IPS-18c (cell line): ENCODE data around the gene IRF9.
"Not testable (repeated sequence)": the region's sequence is repeated elsewhere in the genome, so short reads cannot be mapped to it uniquely, and the experiment has no call there.

ENCODE experiments used
- H3K4me3 ChIP-seq: 2 replicates; pipeline ENCODE4 v1.7.0; 2013; ENCODE audit warnings: low read depth, mild to moderate bottlenecking, low read length, moderate library complexity; ENCODE audit not compliant: insufficient read depth
- H3K9me3 ChIP-seq: one replicate; pipeline ENCODE4 v1.6.1; 2013; ENCODE audit warnings: mild to moderate bottlenecking, low read length, moderate library complexity; ENCODE audit not compliant: control insufficient read depth, insufficient read depth

The IRF9 gene

DNA sequence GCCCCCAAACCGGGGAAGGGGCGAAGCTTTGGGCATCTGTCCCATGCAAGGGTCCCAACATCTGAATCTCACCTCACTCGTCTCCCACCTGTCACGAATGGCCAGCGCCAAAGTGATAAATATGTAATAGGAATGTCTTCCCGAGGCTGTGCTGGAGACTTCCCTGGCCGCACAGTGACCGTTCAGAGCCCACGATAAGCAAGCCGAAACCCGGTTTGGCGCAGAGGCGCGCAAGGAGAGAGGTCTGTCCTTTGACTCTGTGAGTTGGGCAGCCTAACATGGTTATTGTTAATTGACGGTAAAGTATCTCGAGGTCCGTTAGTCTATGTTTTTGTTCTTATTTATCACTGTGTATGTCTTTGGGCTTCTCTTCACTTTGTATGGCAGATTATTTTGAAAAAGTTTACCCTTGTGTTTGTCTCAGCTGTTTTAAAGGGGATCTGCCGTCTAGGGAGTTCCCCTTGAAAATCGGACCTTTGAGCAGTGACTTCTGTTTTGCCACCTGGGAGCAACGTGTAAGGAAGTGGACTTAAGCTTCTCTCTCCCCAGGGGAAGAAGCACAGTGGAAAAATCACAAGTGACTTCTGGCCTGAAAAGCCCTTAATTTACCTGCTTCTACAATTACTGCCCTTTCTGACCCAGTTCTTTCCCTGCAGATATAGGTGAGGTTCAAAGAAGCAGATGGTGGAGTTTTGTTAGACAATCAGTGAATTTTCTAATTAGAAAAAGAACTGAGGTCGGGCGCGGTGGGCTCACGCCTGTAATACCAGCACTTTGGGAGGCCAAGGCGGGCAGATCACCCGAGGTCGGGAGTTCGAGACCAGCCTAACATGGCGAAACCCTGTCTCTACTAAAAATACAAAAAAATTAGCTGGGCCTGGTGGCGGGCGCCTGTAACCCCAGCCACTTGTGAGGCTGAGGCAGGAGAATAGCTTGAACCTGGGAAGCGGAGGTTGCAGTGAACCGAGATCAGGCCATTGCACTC is 35.3 kb downstream of the IRF9 start:
- no peaks in the 10 kb centered on the region for H3K9me3 ChIP-seq

DNA sequence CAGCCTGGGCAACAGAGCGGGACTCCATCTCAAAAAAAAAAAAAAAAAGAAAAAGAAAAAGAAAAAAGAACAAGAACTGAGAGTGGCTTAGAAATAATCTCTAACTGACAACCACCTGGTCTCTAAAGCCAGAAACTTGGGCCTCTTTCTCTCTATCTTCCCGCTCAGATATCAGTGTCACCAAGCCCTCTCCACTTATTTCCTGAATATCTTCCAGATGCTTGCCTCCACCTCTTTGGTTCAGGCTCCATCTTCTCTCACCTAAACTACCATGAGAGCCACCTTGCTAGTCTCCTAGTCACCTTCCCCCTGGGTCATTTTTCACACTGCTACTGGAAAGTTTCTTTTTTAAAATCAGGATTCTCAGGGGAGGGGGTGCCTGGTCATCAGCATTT is 36.0 kb downstream of the IRF9 start:
- no peak overlapping the region for H3K4me3 ChIP-seq
- no peaks in the 10 kb centered on the region for H3K9me3 ChIP-seq

More for the DNA sequence above, 35.3 kb downstream of the IRF9 start:
- H3K4me3 ChIP-seq = peak overlapping the region; percentile 93

DNA sequence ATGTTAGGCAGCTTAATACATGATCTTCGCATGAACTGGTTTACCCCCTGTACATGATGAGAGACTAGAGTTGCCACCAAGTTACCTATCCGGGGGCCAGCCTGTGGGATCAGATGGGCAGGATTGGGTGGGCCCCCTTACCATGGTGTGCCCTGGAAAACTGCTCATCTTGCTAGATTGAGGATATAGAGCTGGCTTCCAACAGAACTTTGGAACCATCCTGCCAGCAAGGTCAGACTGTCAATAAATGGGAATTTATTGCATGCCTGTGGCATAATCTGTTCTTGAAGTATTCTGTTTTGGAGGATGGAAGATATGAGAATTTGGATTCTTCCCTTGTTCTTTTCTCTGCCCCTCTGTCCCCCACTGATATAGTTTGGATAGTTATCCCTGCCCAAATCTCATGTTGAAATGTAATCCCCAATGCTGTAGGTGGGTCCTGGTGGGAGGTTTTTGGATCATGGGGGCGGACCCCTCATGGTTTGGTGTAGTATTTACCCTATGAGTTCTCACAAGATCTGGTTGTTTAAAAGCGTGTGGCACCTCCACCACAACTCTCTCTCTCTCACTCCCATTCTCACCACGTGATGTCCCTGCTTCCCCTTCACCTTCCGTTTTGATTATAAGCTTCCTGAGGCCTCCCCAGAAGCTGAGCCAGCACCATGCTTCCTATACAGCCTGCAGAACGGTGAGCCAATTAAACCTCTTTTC is 37.9 kb downstream of the IRF9 start:
- Histone ChIP-seq H3K9me3 (no peaks in the 10 kb centered on the region), H3K4me3 (no peak overlapping the region)

DNA sequence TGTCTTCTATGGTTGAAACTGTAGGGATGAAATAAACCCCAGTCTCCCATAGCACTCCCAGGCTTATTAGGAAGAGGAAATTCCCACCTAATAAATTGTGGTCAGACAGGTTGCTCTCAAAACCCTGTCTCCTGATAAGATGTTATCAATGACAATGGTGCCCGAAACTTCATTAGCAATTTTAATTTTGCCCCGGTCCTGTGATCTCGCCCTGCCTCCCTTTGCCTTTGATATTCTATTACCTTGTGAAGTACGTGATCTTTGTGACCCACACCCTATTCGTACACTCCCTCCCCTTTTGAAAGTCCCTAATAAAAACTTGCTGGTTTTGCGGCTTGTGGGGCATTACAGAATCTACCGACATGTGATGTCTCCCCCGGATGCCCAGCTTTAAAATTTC is 41.5 kb downstream of the IRF9 start:
- not testable (repeated sequence) for H3K9me3 ChIP-seq, H3K4me3 ChIP-seq

DNA sequence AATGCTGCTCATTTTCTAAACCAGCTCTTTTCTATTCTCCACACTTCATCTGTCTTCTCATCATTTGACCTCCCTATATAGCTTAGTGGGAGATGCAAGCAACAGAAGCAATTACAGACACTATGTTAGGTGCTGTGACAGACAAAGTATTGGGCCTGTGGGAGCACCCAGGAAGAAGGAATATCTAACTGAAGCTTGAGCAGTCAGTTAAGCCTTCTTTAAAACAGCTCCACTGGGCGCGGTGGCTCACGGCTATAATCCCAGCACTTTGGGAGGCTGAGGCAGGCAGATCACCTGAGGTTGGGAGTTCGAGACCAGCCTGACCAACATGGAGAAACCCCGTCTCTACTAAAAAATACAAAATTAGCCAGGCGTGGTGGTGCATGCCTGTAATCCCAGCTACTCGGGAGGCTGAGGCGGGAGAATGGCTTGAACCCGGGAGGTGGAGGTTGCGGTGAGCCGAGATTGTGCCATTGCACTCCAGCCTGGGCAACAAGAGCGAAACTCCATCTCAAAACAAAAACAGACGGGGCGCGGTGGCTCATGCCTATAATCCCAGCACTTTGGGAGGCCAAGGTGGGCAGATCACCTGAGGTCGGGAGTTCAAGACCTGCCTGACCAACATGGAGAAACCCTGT is 42.3 kb downstream of the IRF9 start:
- not testable (repeated sequence) for H3K4me3 ChIP-seq, H3K9me3 ChIP-seq

DNA sequence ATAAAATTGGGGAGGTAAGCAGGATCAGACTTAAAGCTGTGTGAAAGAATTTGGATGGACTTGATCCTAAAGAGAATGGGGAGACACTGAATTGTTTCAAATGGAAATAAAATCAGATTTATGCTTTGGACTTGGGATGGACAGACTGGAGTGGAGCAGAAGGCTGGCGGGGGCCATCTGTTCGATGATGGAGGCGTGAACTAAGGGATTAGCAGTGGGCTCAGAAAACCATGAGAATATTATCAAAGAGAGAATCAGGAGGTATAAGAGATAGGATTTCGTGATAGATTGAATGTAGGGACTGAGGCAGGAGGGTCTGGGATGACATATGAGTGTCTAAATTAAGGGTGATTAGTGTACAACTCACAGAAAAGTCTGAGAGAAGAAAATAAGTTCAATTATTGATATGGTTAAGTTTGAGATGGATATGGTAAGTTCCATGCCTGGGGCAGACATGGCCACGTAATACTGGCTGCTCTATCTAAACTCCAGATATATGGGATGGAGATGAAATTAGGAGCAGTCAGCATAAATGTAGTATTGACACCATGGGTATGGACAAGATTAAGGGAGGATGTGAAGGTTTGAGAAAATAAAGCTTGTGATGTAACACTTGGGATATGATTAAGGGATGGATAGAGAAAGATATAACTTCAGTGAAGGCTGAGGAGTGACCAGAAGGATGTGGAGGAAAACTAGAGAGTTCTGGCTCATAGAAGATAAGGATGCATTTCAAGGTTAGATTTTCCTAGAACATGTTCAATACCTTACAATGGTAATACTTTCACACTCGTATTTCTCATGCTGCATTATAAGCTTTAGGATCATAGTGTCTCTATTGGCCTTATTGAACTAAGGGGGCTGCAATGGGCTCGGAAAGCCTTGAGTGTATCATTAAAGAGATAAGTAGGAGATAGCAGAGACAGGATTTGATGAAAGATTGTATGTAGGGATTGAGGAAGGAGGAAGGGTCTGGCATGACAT is 43.4 kb downstream of the IRF9 start:
- no peaks in the 10 kb centered on the region for H3K9me3 ChIP-seq
- H3K4me3 ChIP-seq = no peak overlapping the region

DNA sequence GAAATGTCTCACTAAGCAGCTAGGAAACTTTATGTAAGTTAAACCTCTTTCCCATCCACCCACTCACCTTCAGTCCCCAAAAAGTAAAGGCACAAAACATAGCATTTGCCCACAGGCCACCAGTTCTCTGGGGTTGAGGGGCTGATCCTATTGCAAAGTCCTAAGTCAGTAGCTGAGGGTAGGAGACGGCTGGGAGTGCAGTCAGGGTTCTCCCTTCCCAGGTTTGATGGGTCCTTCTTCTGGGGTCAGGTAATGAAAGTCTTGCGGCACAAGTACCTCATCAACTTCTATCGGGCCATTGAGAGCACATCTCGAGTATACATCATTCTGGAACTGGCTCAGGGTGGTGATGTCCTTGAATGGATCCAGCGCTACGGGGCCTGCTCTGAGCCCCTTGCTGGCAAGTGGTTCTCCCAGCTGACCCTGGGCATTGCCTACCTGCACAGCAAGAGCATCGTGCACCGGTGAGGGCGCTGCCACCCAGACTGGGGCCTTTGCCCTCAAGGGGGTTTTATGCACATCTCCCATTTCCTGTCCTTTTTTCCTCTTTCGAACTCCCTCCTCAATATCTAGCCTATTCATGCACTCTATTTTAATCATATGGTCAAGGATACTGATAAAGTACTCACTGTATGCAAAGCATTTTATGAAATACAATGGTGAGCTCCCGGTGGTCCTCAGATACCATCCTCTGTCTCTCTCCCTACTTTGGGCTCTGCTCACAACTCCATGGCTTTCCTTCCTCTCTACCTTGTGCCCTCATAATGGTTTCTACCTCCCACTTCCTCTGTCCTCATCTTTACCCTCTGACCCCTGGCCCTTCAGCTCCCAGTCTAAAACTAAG is 45.4 kb downstream of the IRF9 start:
- no peak overlapping the region for H3K4me3 ChIP-seq
- no peaks in the 10 kb centered on the region for H3K9me3 ChIP-seq

DNA sequence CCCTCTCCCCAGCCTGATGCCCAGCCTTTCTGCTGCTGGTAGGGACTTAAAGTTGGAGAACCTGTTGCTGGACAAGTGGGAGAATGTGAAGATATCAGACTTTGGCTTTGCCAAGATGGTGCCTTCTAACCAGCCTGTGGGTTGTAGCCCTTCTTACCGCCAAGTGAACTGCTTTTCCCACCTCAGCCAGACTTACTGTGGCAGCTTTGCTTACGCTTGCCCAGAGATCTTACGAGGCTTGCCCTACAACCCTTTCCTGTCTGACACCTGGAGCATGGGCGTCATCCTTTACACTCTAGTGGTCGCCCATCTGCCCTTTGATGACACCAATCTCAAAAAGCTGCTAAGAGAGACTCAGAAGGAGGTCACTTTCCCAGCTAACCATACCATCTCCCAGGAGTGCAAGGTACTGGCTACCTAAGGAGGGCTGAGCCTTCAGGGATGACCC is 46.1 kb downstream of the IRF9 start:
- H3K4me3 ChIP-seq = no peak overlapping the region
- H3K9me3 ChIP-seq = no peaks in the 10 kb centered on the region

DNA sequence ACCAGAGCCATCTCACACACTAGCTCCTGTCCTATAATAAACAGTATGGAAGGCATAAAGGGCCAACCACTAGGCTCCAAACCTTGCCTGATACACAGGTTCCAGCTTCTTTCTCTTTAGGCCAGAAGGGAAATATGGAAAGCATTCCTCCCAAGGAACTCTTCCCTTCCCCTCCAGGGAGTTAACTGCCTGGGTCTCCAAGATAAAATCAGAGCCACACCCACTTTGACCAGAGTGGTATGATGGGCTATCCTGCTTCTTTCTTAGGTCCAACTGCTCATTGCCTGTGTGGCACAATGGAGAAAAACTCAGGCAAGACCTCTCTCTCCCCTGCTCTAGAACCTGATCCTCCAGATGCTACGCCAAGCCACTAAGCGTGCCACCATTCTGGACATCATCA is 46.6 kb downstream of the IRF9 start:
- Histone ChIP-seq H3K9me3 (no peaks in the 10 kb centered on the region), H3K4me3 (no peak overlapping the region)

DNA sequence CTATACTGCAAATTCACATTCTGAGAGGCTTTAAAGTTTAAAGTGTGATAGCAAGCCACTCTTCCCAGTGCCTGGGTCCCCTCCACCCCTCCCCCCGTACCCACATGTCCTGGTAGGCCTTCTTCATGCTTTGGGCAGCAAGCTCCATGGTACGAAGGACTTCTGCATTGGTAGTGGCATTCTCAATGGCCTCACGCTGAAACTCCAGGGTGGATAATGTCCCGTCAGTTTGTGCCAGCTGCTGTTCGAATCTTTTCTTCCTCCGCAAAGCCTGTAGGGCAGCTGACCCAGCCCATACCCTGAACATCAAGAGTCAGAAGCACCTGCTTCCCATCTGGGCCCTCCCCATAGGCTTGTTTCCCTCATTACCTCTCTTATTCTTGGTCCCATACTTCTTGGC is 50.2 kb downstream of the IRF9 start:
- Histone ChIP-seq H3K4me3 (no peak overlapping the region), H3K9me3 (no peaks in the 10 kb centered on the region)

DNA sequence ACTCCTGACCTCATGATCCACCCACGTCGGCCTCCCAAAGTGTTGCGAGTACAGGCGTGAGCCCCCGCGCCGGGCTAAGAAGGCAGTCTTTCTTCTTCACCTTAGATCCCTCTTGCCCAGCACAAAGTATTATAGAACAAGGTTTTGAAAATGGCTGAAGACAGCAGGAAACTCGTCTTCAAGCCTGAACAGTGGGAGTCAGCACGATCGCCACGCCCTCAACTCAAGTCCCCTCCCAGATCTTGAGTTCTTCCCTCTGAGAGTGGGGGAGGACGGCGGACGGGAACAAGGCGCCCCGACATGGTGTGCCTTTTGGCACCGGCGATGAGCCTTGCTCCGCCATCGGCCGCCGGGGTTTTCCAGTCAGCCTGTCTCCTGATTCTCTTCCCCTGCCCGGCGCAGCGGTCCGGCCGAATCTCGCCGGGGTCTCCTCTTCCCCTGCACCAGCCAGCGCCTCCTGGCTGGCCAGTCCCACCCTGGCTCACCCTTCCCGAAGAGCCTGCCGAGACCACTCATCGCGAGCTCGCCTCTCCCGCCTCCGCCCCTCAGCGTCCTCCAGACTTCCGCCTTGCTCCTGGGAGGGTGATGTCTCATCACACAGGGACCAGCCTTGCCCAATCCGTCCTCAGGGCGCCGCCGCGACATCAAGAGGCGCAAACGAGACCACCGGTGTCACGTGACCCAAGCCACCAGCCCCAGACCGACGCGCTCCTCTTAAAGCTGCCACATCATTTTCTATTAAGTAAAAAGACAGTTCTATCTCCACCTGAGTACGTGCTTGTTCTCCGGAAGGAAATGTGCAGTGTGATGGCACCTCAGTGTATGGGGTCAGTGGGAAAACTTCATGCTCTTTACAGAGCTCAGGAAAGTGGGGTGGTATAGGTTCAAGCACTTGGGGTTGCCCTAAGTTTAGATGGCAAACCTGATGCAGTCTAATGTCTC is 52.1 kb downstream of the IRF9 start, which contains the start of gene CHMP4A:
CHMP4A (minus strand) TSS at position 565 of the 942 bp plus-strand sequence; CDS start at position 516, 49 bp downstream.
- Histone ChIP-seq H3K4me3 (peak within 1 kb of the TSS; percentile 95), H3K9me3 (no peaks in the 10 kb centered on the region)

DNA sequence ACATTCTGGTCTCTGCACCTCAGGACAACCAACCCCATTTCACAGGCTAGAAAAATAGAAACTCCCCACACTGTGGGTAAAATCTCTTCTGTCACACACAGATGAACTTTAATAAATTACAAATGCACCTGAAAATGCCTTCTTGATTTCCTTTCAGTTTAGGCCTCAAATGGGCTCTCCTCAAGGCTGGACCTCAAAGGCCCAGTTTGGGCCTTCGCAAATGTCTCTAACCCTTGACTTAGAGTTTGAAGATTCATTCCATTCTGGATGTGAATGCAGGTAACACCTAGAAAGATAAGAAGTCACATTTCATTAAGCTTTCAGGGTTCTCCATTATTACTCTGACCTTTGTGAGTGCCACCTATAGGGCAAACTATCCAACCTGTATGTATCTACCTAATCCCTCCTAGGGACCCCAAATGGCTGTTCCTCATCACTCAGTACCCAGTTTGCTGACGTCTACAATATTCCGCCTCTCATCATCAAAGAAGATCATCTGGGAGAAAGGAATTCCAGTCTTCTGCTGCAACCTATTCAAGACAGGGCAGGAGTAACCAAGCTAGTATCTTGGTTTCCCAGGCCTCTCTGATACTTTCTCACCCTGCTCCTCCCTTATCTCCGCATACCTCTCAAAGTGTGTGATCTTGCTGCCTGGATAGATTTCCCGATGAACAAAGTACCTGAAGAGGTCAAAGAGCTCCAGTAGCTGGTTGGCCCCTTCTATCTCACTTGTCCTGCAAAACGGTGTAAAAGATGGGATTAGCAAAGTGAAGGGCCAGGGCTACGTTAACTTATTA is 53.0 kb downstream of the IRF9 start:
- Histone ChIP-seq H3K9me3 (no peaks in the 10 kb centered on the region), H3K4me3 (peak overlapping the region; percentile 51)

DNA sequence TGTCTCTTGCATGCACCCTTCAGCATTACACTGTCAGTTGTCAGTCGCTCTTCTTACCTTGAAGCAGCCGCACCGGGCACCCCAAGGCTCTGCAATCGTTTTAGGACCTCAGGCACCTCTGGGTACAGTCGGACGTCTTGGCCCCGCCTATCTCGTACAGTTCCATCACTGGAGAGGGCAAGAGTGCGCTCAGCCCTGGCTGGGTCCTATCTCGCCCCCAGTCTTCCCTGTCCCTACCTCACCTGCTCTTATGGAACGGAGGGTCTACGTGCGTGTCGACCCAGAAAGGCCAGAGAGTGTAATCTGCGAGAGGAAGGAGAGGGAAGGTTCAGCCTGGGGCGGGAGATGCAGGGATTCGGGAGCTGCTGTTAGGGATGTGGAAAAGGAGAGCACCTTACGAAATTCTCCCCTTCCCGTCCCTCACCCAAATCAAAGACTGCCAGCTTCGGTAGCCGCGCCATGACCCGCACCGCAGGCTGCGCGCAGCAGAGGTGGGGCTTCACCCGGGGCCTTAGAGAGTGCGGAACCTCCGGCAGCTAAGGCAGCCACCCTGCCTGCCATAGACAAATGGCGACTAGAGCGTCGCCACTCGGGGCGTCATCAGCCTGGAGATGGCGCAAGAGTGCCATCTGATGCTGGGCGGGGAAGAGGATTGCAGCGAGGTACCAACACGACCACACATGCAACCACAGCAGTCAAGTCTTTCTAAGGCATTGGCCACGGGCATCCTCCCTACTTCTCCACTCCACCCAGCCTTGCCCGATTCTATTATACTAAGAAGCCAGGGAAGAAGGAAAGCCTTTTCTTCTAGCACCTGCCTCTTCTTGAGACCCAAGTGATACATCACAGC is 54.7 kb downstream of the IRF9 start, which contains the start of gene MDP1:
MDP1 (minus strand) TSS at position 572 of the 850 bp plus-strand sequence; CDS start at position 461, 111 bp downstream.
- H3K9me3 ChIP-seq = no peaks in the 10 kb centered on the region
- H3K4me3 ChIP-seq = peak within 1 kb of the TSS; percentile 94
